Sciatic nerve (tissue), 2 donors: Measurements from ENCODE around the gene KIAA1217. TPM values are rescaled to one million over a fixed set of nuclear protein-coding genes. Genes with fewer than 3 reads are reported as not detected.

Source experiments
- ATAC-seq: fragments of 200-7000 bp; cut with Tn5 transposase; one replicate; pipeline ENCODE4 v1.9.1; 2020; ENCODE audit warnings: mild to moderate bottlenecking, moderate library complexity
- DNase-seq: peaks from one replicate; pipeline ENCODE4 v3.0.0-alpha.2; 2020; ENCODE audit warnings: low spot score
- intact Hi-C: fragments of 100-400 bp; cut with DNase I; formaldehyde crosslinking; loops from one replicate; pipeline ENCODE4 v1.14.2; 2022
- total RNA-seq: library from RNA; stranded (reverse); fragmentation: NEBNext Ultra II Directional; extraction: Animal tissue kit (Norgen Biotek cat#: 25700); gene quantifications from one replicate; pipeline ENCODE4 v1.2.1, GENCODE V29; 2021
- donor health status: DM: no; HTN: no; CAD: no.
- donor health status: DM: no; HTN: no; CAD: no.

Gene KIAA1217
- total RNA-seq, 1 donor from 2014 or later, result 84.6 TPM

GRCh38 chr10:24206334-24206733, 2.6 kb upstream of the KIAA1217 start:
- intact Hi-C loops, result no loop called here
- ATAC-seq, result no peak
- no peak for DNase-seq

- intact Hi-C loops, result no loop called here
- DNase-seq, result no peak
Measured at GRCh38 chr10:24206926-24207325, 2.0 kb upstream of the KIAA1217 start.

GRCh38 chr10:24207341-24207740, 1.6 kb upstream of the KIAA1217 start:
- intact Hi-C loops, result no loop called here
- DNase-seq (no peak), ATAC-seq (no peak)

More at GRCh38 chr10:24206926-24207325, 2.0 kb upstream of the KIAA1217 start:
- ATAC-seq, result no peak

- DNase-seq (no peak), ATAC-seq (peak; percentile 63)
- intact Hi-C loops, result loop anchor here (2.0 kb wide), 1 partner anchor 55 kb away; no protein-coding TSS in a partner anchor
Measured at GRCh38 chr10:24207781-24208611, 942 bp upstream of the KIAA1217 start.

GRCh38 chr10:24209432-24209771, 464 bp downstream of the KIAA1217 start:
- ATAC-seq, result peak; percentile 6
- intact Hi-C loops, result loop anchor here (2.0 kb wide), 1 partner anchor 53 kb away; no protein-coding TSS in a partner anchor
- no peak for DNase-seq

- intact Hi-C loops, result loop anchor here (2.0 kb wide), 1 partner anchor 53 kb away; no protein-coding TSS in a partner anchor
- DNase-seq, result no peak
- peak; percentile 16 for ATAC-seq
Measured at GRCh38 chr10:24209946-24210491, 1.1 kb downstream of the KIAA1217 start.

GRCh38 chr10:24210501-24210900, 1.6 kb downstream of the KIAA1217 start:
- DNase-seq, result no peak
- no peak for ATAC-seq
- intact Hi-C loops, result no loop called here

- no peak for ATAC-seq
- intact Hi-C loops, result no loop called here
- DNase-seq, result no peak
Measured at GRCh38 chr10:24213266-24213665, 4.3 kb downstream of the KIAA1217 start.

GRCh38 chr10:24213881-24214280, 4.9 kb downstream of the KIAA1217 start:
- intact Hi-C loops, result no loop called here
- ATAC-seq, result no peak
- DNase-seq, result no peak

GRCh38 chr10:24214762-24215161, 5.8 kb downstream of the KIAA1217 start:
- intact Hi-C loops, result no loop called here
- ATAC-seq (peak; percentile 20), DNase-seq (no peak)

GRCh38 chr10:24215196-24215595, 6.3 kb downstream of the KIAA1217 start:
- intact Hi-C loops, result no loop called here
- no peak for DNase-seq
- ATAC-seq, result peak; percentile 56

- ATAC-seq (no peak), DNase-seq (no peak)
- intact Hi-C loops, result no loop called here
Measured at GRCh38 chr10:24215603-24216002, 6.7 kb downstream of the KIAA1217 start.

GRCh38 chr10:24219963-24220362, 11.0 kb downstream of the KIAA1217 start:
- intact Hi-C loops, result no loop called here
- no peak for DNase-seq
- ATAC-seq, result no peak

GRCh38 chr10:24223341-24223740, 14.4 kb downstream of the KIAA1217 start:
- DNase-seq, result no peak
- intact Hi-C loops, result no loop called here
- ATAC-seq, result no peak

GRCh38 chr10:24223953-24224352, 15.0 kb downstream of the KIAA1217 start:
- ATAC-seq (peak; percentile 80), DNase-seq (no peak)
- intact Hi-C loops, result no loop called here

GRCh38 chr10:24228642-24229041, 19.7 kb downstream of the KIAA1217 start:
- ATAC-seq (no peak), DNase-seq (no peak)
- intact Hi-C loops, result no loop called here

- ATAC-seq, result no peak
- DNase-seq, result no peak
- intact Hi-C loops, result no loop called here
Measured at GRCh38 chr10:24229909-24230308, 21.0 kb downstream of the KIAA1217 start.

GRCh38 chr10:24231200-24231599, 22.3 kb downstream of the KIAA1217 start:
- intact Hi-C loops, result no loop called here
- no peak for DNase-seq

GRCh38 chr10:24234784-24235183, 25.8 kb downstream of the KIAA1217 start:
- ATAC-seq (no peak), DNase-seq (no peak)
- intact Hi-C loops, result no loop called here

More at GRCh38 chr10:24231200-24231599, 22.3 kb downstream of the KIAA1217 start:
- no peak for ATAC-seq

- ATAC-seq, result no peak
- no peak for DNase-seq
- intact Hi-C loops, result no loop called here
Measured at GRCh38 chr10:24235471-24235870, 26.5 kb downstream of the KIAA1217 start.
